Thyroid gland (tissue), 4 donors: ENCODE results near the gene PTPN9. TPM values are rescaled to one million over a fixed set of nuclear protein-coding genes. Genes with fewer than 3 reads are reported as not detected.

ENCODE experiments used
- DNase-seq, 2 donors: peaks; one replicate each; pipeline ENCODE4 v3.0.0-alpha.2; 2019
- H3K27ac ChIP-seq, 3 donors: fragments of 200-600 bp; sonication (generic); 1 replicate in 2 of 3; 2 replicates in 1 of 3; pipeline ENCODE4 v1.5.1; 2016 to 2019; ENCODE audit warnings: mild to moderate bottlenecking in 1 of 3, moderate library complexity in 1 of 3
- H3K27me3 ChIP-seq: fragments of 200-600 bp; sonication (generic); one replicate; pipeline ENCODE4 v1.5.1; 2019
- H3K36me3 ChIP-seq, 2 donors: fragments of 200-600 bp; sonication (generic); one replicate each; pipeline ENCODE4 v1.5.1; 2016 to 2019
- H3K4me1 ChIP-seq, 2 donors: fragments of 200-600 bp; sonication (generic); one replicate each; pipeline ENCODE4 v1.5.1; 2017 to 2019
- H3K4me3 ChIP-seq, 3 donors: fragments of 200-600 bp; sonication (generic); replicated peaks in 1 of 3; 1 replicate in 2 of 3; 2 replicates in 1 of 3; pipeline ENCODE4 v1.5.1; 2016; ENCODE audit warnings: mild to moderate bottlenecking in 1 of 3
- H3K9me3 ChIP-seq: fragments of 200-600 bp; sonication (generic); one replicate; pipeline ENCODE4 v1.5.1; 2017
- CTCF ChIP-seq, 6 experiments: fragments of 200-600 bp in 3 of 6; fragments of 450-650 bp in 3 of 6; sonication (generic) in 3 of 6; IDR thresholded peaks; one replicate each; pipeline ENCODE4 v1.5.1; 2016 to 2019; ENCODE audit warnings: antibody characterized with exemption in 6 of 6, mild to moderate bottlenecking in 2 of 6, inconsistent platforms in 1 of 6, moderate library complexity in 1 of 6
- POLR2A ChIP-seq, 2 donors: fragments of 450-650 bp; IDR thresholded peaks; one replicate each; pipeline ENCODE4 v1.6.1; 2017; ENCODE audit warnings: antibody characterized with exemption in 2 of 2, mild to moderate bottlenecking in 2 of 2, moderate library complexity in 1 of 2
- WGBS, 2 donors: methylation state at CpG; one replicate each; pipeline ENCODE4 v1.1.5; 2017; 5-methylcytosine and 5-hydroxymethylcytosine counted together
- intact Hi-C: fragments of 100-400 bp; cut with DNase I; formaldehyde crosslinking; loops from one replicate; pipeline ENCODE4 v1.15.1; 2023
- total RNA-seq, 4 donors: library from RNA; depleted of rRNA; stranded (reverse); fragments of >200 nt; gene quantifications; one replicate each; pipeline ENCODE4 v1.2.3, GENCODE V29; 2016

PTPN9 gene
- total RNA-seq, 4 donors from 2014 or later: 66.4 to 83.5 (median 73.6) TPM

GRCh38 chr15:75453703-75454470 is 125.2 kb downstream of the PTPN9 start:
- Histone ChIP-seq H3K4me1 (peaks cover 16 to 17% of the 10 kb centered on the region in 2 donors), H3K27me3 (no peaks in the 10 kb centered on the region), H3K27ac (peak overlapping the region; percentile 85 to 98 (median 97)), H3K9me3 (no peaks in the 10 kb centered on the region), H3K36me3 (no peaks in the 10 kb centered on the region), H3K4me3 (peak overlapping the region in 2 of 3 donors; percentile 42 to 78)
- TF ChIP-seq CTCF (IDR thresholded peaks at IDR 0.05) (no peak), POLR2A (IDR thresholded peaks at IDR 0.05) (peak in 1 of 2 donors; percentile 68)
- intact Hi-C loops: loop anchor here (5.0 kb wide), 1 partner anchor 87 kb away; the partner anchor contains the start of gene MAN2C1
- WGBS, 2 donors: 0% methylated on average over 36 to 37 of the region's 57 CpGs
- peak; percentile 98 to 99 for DNase-seq

- intact Hi-C loops: loop anchor here (5.0 kb wide), 1 partner anchor 86 kb away; the partner anchor contains the start of gene MAN2C1
- Histone ChIP-seq H3K27ac (peak overlapping the region; percentile 80 to 98 (median 97)), H3K27me3 (no peaks in the 10 kb centered on the region), H3K36me3 (no peaks in the 10 kb centered on the region), H3K9me3 (no peaks in the 10 kb centered on the region), H3K4me3 (peak overlapping the region in 2 of 3 donors; percentile 42 to 48), H3K4me1 (peaks cover 16 to 17% of the 10 kb centered on the region in 2 donors)
- peak; percentile 43 to 48 for DNase-seq
- WGBS, 2 donors: 0 to 2% methylated on average over 16 to 32 of the region's 38 CpGs
- TF ChIP-seq POLR2A (IDR thresholded peaks at IDR 0.05) (no peak), CTCF (IDR thresholded peaks at IDR 0.05) (no peak)
Observed at GRCh38 chr15:75452865-75453702, 126.0 kb downstream of the PTPN9 start.

- Histone ChIP-seq H3K9me3 (no peaks in the 10 kb centered on the region), H3K27me3 (no peaks in the 10 kb centered on the region), H3K27ac (peak overlapping the region; percentile 80 to 98 (median 97)), H3K36me3 (no peaks in the 10 kb centered on the region), H3K4me1 (peaks cover 17 to 19% of the 10 kb centered on the region in 2 donors), H3K4me3 (peak overlapping the region in 2 of 3 donors; percentile 42 to 48)
- TF ChIP-seq POLR2A (IDR thresholded peaks at IDR 0.05) (peak in 1 of 2 donors; percentile 3), CTCF (IDR thresholded peaks at IDR 0.05) (no peak)
- peak; percentile 91 to 92 for DNase-seq
- WGBS, 2 donors: 0 to 1% methylated on average over 16 of the region's 16 CpGs
- intact Hi-C loops: loop anchor here (5.0 kb wide), 1 partner anchor 85 kb away; the partner anchor contains the start of gene MAN2C1
Observed at GRCh38 chr15:75452364-75452864, 126.7 kb downstream of the PTPN9 start.

GRCh38 chr15:75451674-75452363 is 127.3 kb downstream of the PTPN9 start, which contains the start of gene SIN3A:
Gene SIN3A (minus strand): TSS chr15:75451690. CDS start chr15:75430375, 21,315 bp downstream.
- intact Hi-C loops: loop anchor here (5.0 kb wide), 1 partner anchor 85 kb away; the partner anchor contains the start of gene MAN2C1
- H3K9me3 ChIP-seq: no peaks in the 10 kb centered on the region
- H3K36me3 ChIP-seq: no peaks in the 10 kb centered on the region
- peak within 1 kb of the TSS; percentile 79 to 83 (median 80) for H3K4me3 ChIP-seq
- H3K27me3 ChIP-seq: no peaks in the 10 kb centered on the region
- DNase-seq: peak; percentile 100
- peaks cover 17 to 24% of the 10 kb centered on the region in 2 donors for H3K4me1 ChIP-seq
- 1% methylated on average over 26 to 27 of the region's 39 CpGs for WGBS, 2 donors
- peak within 1 kb of the TSS; percentile 91 to 98 (median 97) for H3K27ac ChIP-seq
- TF ChIP-seq POLR2A (IDR thresholded peaks at IDR 0.05) (peak in 1 of 2 donors; percentile 77), CTCF (IDR thresholded peaks at IDR 0.05) (no peak)
